GM18868 (cell line): ENCODE results near the gene LYPD5.
A peak's percentile ranks its signal among the peaks of the same experiment; 100 is the strongest.

ENCODE experiments used
- ATAC-seq: cut with Tn5 transposase; IDR thresholded peaks from one replicate; pipeline ENCODE4 v1.9.1; 2021; ENCODE audit warnings: mild to moderate bottlenecking, moderate library complexity; ENCODE audit not compliant: unreplicated experiment

LYPD5 gene

DNA sequence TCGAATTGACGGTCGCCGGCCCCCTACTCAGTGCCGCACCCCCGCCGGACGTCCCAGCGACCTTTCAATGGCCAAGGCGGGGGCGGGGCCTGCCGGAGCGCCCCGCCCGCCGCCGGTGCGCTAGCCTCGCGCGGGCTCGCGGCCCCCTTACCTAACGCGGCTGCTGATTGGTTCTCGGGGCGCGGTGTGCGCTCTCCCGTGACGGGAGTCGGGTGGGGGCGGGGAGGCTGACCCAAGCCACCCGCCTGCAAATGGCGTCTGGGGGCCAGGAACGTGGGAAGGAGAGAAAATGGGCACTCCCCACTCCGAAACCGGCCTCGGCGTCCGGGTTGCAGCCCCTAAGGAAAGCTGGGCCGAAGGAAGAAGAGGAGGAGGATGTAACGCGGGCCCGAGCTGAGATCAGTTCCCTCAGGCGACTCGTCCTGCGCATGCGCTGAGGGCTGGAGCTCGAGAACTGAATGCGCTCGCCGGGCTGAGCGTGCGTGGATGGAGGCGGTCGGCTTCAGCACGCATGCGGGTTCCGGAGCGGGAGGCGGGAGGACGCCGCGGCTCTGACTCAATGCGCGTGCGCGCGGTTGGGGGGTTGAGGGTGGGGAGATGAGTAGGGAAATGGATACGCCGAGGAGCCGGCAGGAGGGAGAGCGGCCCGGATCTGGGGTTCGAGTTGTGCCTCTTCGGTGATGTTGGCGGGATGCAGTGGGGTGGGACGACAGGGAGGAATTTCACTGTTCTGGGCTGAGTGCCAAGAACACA, 47.6 kb downstream of the LYPD5 start, which contains the start of gene SMG9:
TSS of gene SMG9 (minus strand) at position 460 of the 753 bp plus-strand sequence. CDS start 4,221 bp downstream, outside the sequence.
- ATAC-seq = peak; percentile 58

GRCh38 chr19:43754253-43754502, 48.1 kb downstream of the LYPD5 start:
- no peak for ATAC-seq

DNA sequence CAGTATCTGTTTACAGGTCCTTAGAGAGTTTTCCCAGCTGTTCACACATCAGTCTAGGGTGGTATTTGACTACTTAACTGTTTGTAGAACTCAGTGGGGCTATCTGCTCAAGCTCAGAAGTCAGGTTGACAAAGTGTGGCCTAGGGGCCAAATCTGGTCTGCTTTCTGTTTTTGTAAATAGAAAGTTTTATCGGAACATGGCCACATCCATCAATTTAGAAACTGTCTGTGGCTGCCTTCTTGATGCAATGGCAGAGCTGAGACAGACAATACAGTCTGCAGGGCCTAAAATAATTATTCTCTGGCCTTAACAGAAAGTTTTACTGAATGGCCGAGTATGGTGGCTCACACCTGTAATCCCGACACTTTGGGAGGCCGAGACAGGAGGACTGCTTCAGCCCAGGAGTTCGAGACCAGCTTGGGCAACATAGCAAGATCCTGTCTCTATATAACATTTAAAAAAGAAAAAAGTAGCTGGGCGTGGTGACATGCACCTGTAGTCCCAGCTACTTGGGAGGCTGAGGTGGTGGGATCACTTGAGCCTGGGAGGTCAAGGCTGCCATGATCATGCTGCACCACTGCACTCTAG, 49.9 kb downstream of the LYPD5 start:
- ATAC-seq = no peak

DNA sequence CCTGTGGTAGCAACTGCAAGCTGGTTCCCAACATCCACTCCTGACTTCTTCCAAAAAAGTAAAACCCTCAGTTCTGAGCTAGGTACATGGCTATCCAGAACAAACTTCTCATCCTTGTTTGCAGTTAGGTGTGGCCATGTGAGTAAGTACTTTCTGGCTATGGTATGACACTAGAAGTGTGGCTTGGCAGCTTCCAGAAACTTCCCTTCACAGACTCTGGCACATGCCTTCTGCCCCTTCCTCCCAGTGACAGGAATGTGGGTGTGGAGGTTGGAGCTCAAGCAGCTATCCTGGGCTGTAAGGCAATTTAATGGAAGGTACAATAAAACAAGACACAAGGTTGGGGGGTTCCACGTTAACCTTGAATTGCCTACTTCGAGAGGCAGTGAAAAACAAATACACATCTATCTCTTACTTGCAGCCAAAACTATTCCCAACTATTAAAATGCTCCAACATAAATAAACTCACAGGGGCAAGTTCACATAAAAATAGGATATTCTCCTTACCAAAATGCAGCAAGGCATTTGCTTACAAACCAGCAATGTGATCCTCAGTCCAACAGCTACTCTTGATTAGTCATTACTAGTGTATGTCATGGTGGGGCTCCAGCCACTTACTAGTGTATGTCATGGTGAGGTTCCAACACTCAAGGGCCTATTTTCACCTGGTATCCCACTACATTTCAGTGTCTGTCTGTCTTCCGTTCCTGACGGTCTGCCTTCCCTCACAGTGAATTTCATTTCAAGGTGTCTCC, 50.6 kb downstream of the LYPD5 start:
- ATAC-seq = no peak

- no peak for ATAC-seq
Observed at GRCh38 chr19:43749898-43750297, 52.3 kb downstream of the LYPD5 start.

- ATAC-seq = no peak
Observed at GRCh38 chr19:43749152-43749551, 53.1 kb downstream of the LYPD5 start.

GRCh38 chr19:43748685-43749084, 53.6 kb downstream of the LYPD5 start:
- ATAC-seq = no peak

GRCh38 chr19:43748205-43748594, 54.0 kb downstream of the LYPD5 start:
- ATAC-seq = no peak

GRCh38 chr19:43747557-43748204, 54.6 kb downstream of the LYPD5 start:
- no peak for ATAC-seq
